ENCODE data around the gene COL6A2.
"Not testable (repeated sequence)": the region's sequence is repeated elsewhere in the genome, so short reads cannot be mapped to it uniquely, and the experiment has no call there.

COL6A2 gene

GRCh38 chr21:46079352-46080170, 18.4 kb upstream of the COL6A2 start:
- no peak for DNase-seq

DNA sequence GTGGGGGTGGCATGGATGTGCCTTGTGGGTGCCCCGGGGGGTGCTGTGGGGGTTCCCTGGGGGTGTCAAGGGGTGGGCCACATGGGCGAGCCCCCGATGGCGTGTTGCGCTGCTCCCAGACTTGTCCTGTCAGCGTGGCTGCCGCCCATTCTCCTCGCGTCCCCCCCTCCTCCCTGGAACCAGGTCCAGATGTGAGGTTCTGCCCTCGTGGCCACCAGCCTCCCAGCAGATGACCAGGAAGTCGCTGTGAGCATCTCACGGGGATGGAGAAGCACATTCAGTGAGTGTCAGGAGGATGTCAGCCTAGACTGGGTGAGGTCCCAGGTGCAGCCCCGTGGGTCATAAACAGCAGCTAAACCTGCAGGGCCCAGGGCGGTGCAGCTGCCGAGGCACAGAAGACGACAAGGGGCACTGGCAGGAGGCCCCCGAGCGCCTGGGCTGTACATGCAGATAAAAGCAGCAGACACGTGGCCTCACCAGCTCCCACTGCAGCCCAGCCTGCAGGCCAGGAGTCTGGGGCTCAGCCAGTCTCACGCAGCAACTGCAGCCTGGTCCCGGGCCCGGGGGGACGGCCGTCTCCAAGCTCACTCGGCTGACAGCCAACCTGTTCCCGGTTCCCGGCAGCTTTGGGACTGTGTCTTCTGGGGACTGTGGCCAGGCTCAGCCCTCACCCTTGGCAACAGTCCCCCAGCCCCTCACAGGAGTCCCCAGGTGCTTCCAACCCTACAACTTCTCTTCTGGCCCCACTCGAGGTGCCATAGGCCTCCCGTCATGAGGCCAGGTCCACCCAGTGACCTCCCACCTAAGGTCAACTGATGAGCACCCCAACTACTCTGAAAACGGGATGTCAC, 17.5 kb upstream of the COL6A2 start:
- DNase-seq: no peak

DNA sequence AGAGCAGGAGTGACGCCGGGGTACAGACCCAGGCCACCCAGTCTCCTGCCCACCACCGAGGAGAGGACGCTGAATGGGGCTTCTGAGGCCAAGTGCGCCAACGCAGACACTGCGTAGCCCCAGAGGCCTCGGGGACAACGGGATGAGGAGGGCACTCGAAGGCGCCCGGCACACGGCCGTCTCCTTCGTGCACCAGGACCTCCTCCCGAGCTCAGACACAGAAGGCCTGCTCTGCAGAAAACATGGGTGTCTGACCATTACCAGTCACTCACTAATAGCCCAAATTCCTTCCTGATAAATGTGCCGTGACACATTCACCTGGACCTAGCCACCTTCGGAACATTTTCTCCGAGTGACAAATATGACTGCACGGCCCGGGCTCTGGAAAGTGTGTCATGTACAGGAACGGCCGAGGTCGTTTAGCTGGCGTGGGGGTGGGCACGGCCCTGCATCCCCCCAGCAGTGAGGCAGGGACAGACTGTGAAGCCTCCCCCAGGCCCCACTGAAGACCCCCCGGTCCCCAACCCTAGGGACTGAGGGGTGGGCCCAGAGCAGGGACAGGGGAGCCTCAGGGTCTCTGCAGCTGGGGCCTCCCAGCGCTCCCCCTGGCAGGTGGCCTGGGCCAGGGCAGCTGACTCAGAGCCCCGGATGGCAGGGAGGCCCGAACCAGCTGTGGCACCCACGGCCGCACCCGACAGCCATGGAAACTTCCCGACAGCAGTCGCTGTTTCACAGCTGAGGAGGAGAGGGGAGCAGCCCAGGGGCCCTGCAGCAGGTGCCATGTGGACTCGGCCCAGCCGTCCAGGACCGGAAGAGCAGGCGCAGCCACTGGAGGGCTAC, 16.7 kb upstream of the COL6A2 start:
- no peak for DNase-seq

DNA sequence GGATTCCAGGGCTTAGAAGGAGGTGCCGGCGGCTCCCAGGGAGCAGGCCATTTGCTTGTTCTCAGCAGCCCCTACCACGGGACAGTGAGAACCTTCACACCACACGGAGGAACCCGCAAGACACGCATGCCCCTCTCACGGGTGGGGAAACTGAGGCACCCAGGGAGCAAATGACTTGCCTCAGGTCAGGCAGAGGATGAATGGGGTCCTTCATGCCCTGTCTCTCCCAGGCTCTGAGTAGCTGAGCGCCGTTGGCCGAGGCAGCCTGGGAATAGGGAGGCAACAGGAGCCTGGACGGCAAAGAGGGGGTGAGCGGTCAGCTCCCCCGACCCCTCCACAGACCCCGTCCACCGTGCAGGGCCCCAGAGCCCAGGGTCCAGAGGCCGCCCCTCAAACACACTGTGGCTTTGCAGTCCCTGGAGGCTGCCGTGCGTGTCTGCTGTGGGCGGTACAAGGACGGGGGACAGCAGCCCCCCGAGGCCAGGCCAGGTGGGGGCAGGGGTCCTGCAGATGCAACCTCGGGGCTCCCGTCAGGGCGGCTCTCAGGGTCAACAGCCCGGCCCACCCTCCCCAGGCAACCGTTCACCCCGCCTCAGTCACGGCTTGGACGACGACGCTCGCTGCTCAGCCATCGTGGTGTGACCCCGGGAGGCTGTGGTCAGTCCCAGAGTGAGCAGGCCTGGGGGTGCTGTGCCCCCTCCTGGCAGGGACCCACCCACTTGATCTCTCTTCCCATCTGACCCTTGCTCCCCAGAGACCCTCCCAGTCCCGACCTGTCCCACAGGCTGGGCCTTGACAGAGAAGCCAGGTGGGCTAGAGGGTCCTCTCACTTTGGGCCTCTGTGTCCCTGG, 15.8 kb upstream of the COL6A2 start:
- no peak for DNase-seq

DNA sequence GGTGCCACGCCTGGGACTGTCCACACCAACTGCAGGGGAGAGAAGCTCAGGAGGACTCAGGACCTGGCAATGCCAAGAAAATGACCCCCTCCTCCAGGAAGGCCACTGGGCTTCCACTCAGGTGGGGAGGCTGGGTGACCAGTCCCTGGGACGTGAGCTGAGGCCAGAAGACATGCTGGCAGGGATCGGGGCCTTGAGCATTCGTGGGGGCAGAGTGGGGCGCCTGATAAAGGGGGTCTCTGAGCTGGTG, 15.3 kb upstream of the COL6A2 start:
- DNase-seq: no peak

GRCh38 chr21:46082963-46083790, 14.7 kb upstream of the COL6A2 start:
- no peak for DNase-seq

GRCh38 chr21:46083791-46084561, 13.9 kb upstream of the COL6A2 start:
- no peak for DNase-seq

- DNase-seq: no peak
Measured at GRCh38 chr21:46084709-46085108, 13.2 kb upstream of the COL6A2 start.

GRCh38 chr21:46085259-46085658, 12.7 kb upstream of the COL6A2 start:
- not testable (repeated sequence) for DNase-seq

DNA sequence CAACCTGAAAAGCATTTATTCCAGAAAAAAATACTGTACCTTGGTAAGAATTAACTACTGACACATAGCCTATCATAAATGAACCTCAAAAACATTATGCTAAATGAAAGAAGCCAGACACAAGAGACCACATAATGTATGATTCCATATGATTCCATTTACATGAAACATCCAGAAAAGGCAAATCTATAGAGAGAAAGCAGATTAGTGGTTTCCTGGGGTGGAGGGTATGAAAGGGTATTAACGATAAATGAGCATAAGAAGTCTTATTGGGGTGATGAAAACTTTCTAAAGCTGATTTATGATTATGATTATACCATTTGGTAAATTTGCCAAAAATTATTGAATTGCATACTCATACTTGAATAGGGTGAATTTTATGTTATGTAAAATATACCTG, 10.3 kb upstream of the COL6A2 start:
- no peak for DNase-seq

DNA sequence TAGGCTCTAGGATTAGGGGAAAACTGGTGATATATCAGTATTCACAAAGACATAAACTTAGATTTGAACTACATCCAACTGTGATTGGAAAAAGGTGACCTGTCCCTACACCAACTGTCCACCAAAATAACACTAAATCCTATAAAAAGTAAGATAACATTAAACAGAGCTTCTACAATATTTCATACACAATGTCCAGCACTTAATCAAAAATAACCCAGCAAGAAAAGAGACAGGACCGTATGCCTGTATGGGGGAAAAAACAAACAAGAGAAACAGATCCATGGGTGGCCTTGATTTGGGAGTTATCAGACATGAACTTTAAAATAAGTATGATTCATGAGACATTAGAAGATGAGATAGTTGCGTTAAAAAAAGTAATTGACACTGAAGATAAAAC, 9.7 kb upstream of the COL6A2 start:
- DNase-seq: no peak

GRCh38 chr21:46089285-46089684, 8.6 kb upstream of the COL6A2 start:
- no peak for DNase-seq

DNA sequence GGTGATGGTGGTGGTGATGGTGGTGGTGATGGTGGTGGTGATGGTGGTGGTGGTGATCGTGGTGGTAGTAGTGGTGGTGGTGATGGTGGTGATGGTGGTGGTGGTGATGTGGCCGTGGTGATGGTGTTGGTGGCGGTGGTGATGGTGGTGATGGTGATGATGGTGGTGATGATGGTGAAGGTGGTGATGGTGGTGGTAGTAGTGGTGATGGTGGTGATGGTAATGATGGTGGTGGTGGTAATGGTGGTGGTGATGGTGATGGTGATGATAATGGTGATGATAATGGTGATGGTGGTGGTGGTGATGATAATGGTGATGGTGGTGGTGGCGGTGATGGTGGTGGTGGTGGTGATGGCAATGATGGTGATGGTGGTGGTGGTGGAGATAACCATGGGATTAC, 6.8 kb upstream of the COL6A2 start:
- DNase-seq: no peak

- no peak for DNase-seq
Measured at GRCh38 chr21:46091631-46092025, 6.3 kb upstream of the COL6A2 start.

DNA sequence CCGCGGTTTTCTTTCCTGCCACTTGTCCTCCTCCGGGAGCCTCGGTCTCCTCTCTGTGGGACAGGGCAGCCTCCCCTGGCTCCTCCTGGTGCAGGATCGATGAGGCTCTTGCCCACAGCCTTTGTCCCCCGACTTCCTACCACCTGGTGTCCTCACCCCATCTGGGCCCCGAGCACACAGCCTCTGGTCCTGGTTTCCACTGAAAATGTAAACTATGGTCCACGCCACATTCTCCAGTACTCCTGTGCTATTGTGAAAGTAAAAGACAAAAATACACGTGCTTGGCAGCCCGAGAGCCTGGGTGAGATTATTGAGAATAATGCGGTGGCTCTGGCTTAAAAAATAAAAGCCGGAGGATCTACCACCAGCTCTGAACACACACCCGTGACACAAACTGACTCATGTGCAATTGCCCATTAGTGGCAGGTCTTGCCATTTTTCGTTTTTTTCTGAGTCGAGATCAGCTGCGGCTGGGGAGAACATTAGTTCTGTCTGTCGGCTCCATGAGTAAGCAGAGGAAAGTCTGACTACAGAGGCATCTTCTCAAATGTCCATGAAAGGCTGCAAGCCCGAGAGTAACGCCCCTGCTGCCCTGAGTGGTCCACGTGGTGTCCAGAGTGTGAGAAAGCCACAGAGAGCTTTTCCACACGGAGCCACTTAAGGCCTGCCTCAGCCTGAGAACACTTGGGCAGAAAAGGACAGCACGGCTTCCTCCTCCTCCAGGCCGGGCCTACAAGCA, 5.7 kb upstream of the COL6A2 start:
- no peak for DNase-seq

DNA sequence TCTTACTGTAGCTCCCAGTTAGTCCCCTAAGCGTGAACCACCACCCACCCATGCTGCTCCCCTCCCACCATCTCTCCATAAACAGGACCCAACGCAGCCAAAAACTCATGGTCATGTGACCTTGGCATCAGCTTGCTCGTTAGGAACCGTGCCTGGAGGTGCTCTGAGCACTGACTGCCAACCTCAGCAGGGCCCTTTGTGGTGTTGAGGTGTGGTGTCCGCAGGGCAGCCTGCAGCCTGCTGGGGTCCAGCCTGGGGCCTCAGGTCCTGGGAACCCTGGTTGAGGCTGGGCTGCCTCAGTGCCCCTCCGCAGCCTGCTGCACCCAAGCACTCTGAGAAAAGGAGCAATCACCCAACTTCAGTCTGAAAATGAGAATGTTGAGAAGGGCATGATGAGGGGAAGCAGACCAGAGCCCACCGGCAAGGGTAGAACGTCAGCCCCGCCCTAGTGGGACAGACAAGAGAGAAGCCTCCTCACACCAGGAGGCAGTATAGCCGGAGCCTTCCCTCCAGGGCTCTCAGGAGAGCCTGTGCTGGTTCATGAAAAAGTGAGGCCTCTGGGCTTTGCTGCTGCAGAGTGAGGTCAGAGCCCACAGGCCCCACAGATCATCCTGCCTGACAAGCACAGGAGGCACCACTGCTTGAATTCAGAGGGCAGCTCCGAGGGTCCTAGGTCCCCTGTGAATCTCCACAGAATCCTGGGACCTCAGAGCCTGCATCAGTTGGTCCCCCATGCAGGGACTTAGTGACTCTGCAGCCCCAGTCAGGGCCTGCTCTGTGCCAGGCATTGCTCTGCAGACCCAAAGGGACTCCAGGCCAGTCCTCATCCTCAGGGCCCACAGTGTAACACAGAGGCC, 4.9 kb upstream of the COL6A2 start:
- no peak for DNase-seq

DNA sequence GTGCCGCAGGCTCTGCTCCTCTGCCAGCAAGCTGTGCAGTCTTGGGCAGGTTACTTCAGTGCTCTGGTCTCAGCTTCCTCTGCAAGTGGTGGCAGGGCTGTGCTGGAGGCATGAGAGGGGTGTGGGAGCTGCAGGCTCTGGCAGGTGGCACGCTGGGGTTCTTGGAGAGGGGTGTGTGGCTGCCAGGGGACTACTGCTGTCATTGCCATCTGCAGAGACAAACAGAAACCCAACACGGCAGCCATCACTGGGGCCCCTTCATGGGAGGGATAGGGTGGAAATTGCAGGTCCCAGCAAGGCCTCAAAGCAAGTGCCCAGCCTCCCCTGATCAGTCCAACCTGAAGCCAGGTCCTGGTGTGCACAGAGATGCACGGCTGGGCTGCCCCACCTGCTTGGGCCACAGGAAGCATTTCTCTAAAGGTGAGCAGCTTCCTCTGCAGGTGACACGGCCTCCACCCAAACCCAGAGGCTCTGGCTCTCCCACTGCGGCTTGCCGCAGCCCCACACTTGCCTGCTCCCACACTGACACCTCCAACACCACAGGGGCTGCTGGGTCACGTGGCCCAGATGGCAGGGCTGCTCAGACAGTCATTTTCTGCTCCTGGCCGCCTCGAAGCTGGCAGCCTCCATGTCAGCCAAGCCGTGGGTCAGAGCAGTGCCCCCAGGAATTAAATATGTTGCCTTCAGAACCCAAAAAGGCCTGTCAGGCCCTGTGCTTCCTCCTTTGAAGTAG, 4.1 kb upstream of the COL6A2 start:
- no peak for DNase-seq

DNA sequence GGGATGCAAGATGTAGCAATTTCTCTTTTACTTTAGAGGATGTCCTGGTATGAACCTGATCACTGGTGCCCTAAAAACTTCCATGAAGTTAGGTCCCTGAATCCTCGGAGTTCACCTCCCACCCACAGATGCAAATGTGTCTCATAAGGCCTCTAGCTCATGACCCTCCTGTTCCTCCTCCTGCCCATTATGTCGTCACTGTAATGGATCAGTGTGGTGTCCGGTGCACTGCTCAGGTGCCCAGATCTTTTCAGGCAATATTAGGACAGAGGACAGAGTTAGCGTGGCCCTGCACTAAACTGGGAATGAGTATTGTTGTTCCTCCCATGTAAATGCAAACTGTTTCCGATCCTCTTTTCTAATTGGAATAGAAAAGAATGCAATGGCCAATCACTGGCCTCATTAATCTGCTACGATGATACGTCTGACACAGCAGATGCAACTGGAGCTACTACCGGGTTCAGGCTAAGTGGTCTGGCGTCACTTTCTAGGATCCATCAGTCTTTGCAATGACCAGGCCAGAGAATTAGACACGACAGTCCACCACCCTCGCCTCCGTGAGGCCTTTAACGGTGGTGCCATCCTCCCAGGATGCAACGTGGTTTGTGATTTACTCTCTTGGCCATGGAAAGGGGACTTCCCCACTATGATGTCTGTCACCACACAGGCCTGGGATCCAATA, 3.4 kb upstream of the COL6A2 start:
- no peak for DNase-seq

Measured in activated CD4-positive, alpha-beta T cell treated with anti-CD3 and anti-CD28 coated beads, Interleukin-2, amount 50 U/mL, for 4 hours (primary cell).